NCI-H1092 treated with DMSO at 0.1 percent for 48 hours (cell line): ENCODE results near the gene CDH18.

Source experiments
- DNase-seq: peaks from one replicate; lab custom pipeline; 2025; lab: John Stamatoyannopoulos, UW

The CDH18 gene, protein sequence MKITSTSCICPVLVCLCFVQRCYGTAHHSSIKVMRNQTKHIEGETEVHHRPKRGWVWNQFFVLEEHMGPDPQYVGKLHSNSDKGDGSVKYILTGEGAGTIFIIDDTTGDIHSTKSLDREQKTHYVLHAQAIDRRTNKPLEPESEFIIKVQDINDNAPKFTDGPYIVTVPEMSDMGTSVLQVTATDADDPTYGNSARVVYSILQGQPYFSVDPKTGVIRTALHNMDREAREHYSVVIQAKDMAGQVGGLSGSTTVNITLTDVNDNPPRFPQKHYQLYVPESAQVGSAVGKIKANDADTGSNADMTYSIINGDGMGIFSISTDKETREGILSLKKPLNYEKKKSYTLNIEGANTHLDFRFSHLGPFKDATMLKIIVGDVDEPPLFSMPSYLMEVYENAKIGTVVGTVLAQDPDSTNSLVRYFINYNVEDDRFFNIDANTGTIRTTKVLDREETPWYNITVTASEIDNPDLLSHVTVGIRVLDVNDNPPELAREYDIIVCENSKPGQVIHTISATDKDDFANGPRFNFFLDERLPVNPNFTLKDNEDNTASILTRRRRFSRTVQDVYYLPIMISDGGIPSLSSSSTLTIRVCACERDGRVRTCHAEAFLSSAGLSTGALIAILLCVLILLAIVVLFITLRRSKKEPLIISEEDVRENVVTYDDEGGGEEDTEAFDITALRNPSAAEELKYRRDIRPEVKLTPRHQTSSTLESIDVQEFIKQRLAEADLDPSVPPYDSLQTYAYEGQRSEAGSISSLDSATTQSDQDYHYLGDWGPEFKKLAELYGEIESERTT

DNA sequence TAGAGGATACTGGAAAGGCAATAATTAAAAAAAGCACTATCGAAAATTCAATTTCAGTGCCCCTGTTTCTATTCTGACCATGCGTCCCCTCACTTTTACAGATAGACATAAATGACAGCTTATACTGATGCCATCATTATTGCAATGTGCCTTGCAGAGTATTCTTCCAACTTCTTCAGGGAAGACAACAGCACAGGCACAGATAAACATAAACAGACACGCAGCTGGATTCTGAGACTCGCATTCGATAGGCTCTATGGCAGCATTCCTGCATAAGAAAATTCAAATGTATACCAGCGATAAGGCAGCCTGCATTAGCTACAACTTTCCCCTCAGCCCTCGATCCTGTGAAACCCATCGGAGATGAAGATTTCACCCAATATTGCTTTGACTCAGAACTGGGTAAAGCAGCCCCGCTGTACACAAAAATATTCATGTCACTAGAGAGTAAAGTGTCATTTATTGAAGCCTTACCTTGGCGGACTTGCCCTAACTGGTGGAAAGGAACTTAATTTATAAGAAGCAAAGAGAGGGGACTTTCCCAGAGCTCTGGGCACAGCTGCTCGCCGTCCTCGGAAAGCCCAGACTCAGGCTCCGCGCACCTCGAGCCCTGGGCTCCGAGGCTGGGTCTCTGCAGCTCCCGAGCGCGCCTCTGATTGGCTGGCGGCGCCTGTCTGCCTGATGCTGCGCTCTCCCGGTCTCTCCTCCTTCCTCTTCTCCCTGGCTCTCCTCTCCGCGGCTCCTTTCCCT lies at the start of gene CDH18:
CDH18 (minus strand) TSS at position 589 of the 750 bp plus-strand sequence. CDS start 149,214 bp downstream, outside the sequence.
- peak; percentile 79 for DNase-seq

DNA sequence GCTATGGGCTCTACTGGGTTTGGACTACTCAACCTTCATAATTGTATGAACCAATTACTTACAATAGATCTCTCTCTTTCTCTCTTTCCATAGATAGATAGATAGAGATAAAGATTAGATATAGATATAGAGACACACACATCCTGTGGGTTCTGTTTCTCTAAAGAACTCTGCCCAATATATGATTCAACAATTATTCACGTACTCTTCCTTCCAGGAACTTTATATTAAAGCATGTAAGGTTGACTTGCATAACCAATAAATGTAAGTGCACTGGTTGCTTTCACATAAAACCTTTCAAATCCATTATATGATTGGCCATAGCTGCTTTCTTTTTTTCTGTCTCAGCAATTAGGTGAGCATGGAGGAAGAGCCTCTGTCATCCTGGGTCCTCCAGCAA lies 46.7 kb upstream of the CDH18 start:
- DNase-seq = no peak

DNA sequence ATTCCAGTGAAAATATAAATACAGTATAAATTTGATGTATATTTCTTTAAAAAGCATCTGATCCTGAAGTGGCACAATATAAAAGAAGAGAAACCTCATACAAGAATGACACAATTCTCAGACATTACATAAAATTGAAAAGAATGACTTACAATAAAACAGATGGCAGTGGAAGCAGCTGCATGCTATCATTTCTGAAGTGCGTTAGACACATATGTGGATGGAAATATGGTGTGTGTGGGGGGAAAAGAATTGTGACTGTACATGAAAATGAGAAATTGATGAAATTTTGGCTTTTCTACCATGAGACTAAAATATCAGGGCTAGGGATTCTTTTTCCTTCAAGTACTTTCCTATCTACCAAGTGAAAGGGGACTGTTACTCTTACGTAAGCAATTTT lies 45.9 kb upstream of the CDH18 start:
- no peak for DNase-seq

DNA sequence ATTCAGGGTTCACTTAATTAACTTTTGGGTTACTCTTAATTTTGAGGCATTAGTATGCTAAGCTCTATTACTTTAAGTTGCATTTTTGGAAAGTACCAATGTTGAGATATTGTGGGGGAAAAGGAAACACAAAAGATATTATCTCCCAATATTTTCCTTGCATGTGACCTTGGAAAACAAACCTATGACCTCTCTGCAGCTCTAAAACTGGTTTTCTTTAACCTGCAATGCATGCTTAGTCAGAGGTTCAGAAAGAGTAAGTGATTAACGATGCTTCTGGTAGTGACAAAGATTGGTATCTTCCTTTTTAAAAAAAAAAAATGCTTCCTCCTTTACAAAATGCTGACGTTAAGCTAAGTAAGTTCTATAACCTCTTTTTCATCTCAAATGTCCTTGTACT lies 44.9 kb upstream of the CDH18 start:
- no peak for DNase-seq

DNA sequence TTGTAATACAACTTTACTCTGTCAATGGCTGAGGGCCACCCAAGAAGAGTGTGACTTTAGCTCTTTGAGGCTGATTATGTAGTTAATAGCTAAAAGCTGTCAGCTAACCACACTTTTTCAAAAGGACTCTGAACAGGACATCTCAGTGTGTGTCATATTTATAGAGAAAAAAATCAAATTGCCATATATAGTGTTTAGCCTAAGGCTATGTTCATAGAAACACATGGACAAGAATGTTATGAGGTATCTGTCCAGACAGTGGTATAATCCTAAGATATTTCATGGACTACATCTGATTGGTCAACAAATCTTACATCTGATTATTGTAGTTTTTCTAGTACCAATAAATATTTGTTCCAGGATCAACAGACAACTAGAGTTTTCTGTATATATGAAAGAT lies 42.1 kb upstream of the CDH18 start:
- DNase-seq = no peak

DNA sequence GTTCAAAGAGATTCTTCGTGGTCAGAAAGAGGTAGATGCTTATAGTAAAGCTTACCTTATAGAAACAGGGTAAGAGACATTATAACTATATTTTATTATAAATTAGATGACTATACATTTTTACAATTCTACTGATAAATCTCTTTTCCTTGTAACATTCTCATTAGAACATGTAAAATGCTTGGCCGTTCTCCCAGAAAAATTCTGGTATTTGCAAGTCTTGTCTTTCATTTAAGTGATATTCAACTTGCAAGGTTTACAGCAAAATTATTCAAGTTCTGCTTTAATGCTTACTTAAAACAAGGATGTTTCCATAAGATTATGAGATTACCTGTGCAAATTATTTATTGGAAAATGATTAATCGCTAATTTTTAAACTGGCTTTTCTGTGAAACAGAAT lies 41.3 kb upstream of the CDH18 start:
- no peak for DNase-seq

DNA sequence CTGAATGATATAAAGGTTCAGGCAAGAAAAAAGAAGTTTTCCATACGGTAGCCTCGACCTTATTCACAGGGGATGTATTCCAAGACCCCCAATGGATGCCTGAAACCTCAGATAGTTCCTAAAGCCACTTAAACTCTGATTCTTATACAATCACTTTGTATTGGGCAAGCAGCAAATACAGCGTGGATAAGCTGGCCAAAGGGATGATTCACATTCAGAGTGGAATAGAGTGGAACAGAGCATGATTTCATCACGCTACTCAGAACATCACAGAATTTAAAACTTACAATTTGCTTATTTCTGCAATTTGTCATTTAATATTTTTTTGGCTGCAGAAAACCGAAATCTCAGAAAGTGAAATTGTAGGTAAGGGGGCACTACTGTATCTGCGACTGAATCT lies 40.5 kb upstream of the CDH18 start:
- DNase-seq = no peak

DNA sequence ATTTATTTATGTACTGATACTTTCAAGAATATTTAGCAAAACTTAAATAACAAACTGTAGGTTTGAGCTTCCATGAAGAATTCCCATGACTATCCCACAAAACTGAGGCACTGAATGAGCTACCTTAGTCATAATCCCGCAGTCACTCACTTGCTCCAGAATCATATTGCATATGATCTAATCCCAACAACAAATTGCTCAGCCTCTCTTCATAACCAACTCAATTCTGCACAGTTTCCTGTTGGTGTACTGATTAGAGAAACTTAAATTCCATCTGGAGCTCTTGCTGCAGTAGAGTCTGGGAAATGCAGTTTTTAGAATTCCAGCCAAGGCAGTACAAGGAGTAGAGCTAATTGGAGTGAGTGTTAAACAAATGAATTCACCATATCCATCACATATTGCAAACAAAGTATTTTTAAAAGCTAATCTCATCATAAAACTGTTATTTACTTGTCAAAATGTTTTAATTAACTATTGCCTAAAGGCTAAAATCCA lies 35.7 kb upstream of the CDH18 start:
- no peak for DNase-seq

DNA sequence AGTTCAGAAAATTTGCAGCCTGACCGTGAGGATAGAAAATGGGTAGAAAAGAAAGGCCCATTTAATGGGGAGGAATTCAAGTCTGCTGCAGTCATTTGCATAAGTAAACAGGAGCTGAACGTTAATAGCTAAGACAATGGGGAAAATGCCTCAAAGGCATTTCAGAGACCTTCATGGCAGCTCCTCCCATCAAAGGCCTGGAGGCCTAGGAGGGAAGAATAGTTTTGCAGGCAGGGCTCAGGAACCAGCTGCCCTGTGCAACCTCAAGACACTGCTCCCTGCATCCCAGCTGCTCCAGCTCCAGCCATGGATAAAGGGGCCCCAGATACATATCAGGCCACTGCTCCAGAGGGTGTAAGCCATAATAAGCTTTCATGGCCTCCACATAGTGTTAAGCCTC lies 32.2 kb upstream of the CDH18 start:
- DNase-seq = no peak

DNA sequence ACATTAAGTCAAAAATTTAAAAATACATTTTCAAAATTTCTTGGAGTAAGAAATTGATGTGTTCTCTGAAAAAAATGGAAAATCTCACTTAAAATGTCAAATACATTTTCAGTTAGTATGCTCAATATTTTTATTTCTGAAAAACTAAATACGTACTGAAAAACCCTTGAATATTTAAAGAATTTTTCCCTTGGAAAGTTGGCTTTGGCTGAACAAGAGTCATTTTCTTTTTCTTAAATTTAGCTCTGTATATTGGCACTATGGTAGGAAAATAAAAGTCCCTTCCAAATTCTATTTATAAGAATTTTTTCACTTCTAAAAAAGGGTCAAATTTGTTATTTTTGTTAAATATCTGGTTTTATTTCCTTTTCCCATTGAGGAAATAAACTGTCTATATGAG lies 29.0 kb upstream of the CDH18 start:
- no peak for DNase-seq

DNA sequence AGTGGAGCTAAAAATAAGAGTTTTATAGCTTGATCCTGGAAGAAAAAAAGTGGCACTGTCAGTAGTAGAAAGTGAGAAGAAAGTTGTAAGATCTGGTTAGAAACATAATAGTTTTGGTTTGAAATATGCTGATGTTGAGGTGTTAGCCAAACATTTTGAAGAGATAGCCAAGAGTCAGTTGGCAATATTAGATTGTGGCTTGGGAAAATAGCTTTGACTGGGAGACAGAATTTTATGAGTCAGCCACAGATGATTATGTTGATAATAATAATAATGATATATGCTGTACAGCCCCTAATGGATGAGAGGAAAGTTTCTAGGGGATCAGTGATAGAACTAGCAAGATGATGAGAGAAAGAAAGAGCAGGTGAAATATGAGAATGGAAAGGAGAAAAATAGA lies 12.4 kb upstream of the CDH18 start:
- DNase-seq = no peak

DNA sequence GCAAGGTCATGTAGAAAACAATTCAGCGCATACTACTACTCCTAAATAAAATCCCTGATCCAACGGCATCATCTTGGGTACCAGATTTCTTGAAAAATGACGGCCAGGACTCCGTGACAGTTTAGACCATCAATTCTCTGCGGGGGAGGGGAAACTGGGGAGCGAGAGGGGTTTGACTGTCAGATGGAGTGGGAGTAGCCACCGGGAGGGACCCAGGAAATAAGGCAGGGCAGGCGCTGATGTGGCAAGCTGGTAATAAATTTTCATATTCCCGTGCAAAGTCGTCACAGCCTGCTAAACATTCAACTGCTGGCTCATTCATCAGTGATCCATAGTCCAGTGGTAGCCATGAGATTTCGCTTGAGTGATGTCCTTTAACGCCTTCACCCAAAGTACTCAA lies 457 bp upstream of the CDH18 start:
- DNase-seq = no peak

DNA sequence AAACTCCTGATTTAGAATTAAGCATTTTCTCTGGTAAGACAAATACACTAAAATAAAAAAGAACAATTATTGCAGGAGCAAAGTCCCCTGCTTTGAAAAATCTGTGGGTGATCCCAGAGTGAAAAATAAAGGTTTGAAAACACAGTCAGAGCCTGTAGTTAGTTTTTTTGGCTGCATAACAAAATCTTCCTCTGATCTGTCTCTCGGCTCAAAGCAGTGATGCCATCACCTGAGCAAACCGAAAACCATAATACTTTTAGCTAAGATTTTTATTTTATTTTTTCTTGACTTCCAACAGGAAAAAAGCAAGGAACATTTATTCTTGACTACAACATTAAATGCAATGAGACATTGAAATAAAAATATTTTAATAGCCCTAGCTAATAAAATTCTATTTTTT lies 1.2 kb downstream of the CDH18 start:
- DNase-seq = no peak

DNA sequence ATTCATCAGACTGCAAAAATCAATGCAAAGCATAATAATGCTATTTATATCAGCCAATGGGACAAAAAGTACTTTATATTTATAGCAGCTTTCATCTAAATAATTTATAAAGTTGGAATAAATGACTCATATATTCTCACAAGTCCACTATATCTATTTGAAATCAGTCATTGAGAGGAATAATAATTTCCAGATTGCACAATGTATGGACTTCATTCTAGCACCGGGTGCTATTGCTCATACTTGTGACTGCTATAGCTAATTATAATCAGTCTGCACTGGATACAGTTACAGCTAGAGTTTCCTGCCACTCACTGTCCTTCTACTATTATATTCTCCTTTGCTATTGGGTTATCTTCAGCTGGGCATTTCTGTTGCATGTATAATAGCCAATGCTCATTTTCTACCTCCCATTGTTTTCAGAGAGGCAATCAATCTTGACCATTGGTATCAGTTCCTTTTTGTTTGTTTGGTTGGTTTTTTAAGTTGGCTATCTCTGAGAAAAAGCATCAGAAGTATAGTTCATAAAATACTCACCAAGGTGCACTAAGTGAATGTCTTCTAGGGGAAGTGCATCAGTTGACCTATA lies 1.9 kb downstream of the CDH18 start:
- DNase-seq = no peak

DNA sequence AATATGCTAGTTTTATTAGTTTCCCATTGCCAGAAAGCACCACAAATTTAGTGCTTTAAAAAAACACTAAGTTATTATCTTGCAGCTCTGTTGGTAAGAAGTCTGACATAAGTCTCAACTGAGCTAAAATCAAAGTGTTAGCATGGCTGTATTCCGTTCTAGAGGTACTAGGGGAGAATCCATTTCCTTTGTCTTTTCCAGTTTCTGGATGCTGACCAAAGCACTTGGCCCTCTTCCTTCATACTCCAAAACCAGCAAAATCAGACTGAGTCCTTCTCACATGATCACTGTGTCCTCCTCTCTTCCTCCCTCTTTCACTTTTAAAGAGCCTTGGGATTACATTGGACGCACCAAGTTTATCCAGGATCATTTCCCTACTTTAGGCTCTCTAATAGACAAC lies 9.5 kb downstream of the CDH18 start:
- no peak for DNase-seq

DNA sequence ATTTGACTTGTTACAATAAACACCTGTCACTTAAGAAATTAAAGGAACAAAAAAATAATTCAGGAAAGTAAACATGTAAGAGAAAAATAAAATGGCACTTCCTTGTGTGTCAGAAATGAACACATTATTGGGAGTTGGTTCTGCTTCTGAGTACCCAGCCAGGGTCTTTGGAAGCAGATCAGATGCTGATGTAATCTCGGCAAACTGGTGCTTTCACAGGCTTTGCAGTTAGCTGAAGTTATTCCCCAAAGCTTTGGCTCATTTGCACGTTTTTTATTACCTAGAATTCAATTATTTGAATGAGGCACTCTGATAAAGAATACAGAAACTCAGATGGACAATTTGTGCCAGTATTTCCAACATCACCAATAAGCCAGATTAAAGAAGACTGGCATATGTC lies 10.9 kb downstream of the CDH18 start:
- DNase-seq = no peak

DNA sequence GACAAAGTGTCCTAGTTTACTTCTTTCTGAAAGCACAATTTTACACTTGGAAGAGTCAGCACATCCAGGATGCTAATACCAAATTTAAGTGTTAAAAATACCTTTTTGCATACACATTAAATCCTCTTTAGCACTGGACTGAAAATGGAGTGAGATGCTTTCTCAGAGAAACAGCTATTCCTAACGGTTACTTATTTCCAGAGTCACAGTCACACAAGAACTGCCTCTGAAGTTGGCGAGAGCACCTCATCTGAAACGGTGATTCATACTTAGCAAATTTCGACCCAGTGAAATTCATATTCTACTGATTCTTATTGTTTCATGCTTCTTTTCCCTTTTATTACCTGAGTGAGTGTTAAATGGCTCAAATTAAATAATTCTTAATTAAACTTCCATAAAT lies 12.2 kb downstream of the CDH18 start:
- DNase-seq = no peak

DNA sequence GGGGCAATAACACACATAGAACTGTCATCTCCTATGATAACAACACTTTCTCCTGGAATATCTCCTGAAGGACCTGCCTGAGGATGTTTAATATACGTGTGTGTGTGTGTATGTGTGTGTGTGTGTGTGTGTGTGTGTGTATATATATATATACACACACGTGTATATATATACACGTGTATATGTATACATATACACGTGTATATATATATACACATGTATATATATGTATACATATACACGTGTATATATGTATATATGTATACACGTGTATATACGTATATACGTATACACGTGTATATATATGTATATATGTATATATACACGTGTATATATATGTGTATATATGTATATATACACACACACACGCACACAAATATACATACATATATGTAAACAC lies 27.5 kb downstream of the CDH18 start:
- no peak for DNase-seq

DNA sequence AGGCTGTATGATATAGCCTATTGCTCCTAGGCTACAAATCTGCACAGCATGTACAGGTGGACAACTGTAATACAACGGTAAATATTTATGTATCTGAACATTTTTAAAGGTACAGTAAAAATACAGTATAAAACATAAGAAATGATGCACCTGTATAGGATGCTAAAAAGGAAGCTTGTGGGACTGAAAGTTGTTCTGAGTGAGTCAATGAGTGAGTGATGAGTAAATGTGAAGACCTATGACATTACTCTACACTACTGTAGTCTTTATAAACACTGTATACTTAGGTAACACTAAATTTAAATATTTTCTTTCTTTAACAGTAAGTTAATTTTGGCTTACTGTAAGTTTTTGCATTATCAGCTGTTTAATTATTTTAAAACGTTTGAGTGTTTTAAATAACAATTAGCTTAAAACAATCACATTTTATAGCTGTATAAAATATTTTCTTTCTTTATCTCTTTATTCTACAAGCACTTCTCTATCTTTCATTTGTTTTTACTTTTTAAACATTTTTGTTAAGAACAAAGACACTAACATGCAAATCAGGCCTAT lies 28.1 kb downstream of the CDH18 start:
- DNase-seq = no peak

DNA sequence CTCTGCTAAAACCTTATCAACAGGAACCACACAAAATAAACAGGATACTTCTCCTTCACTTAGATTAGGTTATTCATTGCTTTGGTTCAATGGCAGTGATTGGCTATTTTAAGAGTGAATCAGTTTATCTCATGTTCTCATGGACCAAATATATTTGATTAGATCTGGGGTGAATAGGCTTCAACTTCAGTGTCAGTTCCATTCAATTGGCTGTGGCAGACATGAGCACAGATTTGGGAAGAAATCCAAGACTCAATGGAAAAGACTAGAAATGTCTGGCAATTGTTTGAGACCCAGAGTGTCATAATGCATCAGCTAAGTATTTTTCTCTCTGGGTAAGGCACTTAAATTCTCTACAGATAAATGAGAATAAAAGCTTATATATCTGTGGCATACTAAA lies 37.1 kb downstream of the CDH18 start:
- DNase-seq = no peak

DNA sequence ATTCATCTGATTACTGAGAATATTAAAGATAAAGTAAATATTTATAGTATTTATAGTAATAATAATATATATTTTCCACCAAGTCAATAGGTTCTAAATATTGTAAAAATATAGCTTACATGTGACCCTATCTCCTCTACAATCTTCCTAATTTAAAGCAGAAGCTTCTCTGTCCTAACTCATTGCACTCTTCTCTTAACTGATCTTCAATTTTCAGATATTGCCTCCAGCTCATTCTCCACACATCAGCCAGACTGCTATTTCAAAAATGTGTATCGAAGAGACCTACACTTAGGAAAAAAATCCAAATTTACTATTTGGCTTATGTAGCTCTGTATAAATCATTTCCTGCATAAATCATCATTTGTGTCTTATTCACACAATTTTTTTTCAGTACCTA lies 47.8 kb downstream of the CDH18 start:
- no peak for DNase-seq

DNA sequence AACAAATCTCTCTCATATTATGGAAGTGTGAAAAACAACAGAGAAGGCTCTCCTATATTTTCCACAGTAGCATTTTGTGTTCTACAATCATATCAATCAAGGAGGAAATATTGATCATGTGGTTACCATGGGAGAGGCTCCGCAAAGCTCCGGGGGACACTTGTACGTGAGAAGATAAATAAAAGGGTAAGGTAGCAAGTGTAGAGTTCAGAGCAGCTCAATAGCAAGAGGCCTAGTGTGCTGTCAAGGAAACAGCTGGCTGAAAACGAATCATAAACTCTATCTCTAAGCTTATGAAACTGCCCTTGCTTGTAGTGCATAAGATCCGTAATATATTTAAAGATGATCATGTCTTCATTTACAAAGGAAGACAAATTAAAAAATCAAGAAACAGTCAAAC lies 57.5 kb downstream of the CDH18 start:
- DNase-seq = no peak
